Measurements from ENCODE around the gene UBE4A.

UBE4A gene

DNA sequence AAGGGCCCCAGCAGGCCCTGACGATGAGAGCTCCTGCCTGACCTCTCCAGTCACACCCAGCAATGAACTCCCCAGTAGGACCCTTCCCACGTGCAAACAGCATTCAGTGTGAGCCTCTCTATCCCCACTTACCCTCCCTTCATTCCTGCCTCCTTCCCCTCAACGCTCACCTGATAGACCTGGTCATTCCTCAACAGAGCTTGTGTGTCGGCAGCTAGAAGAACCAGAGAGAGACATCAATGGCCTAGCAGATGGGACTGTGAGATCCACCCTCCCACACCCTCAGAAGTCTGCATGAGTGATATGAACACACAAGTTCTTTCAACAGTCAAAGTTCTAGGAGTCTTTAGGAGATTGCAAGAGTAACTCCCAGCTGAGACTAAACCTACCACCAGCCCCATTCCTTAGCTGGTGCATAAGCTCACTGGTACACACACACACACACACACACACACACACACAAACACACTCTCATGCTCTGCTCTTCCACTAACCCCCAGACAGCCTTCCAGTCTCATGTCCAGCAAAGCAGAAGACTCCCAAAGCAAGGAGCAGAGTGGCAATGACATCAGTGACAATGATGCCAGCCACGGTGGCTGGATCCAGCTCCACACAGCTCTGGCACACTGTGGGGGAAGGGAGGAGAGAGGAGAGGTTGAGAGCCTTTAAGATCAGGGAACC is 20.0 kb upstream of the UBE4A start:
- DNase-seq (ENCODE audit: low read depth): no peak
- no peak overlapping the region for H3K4me3 ChIP-seq (ENCODE audit: low read depth, low read length)

DNA sequence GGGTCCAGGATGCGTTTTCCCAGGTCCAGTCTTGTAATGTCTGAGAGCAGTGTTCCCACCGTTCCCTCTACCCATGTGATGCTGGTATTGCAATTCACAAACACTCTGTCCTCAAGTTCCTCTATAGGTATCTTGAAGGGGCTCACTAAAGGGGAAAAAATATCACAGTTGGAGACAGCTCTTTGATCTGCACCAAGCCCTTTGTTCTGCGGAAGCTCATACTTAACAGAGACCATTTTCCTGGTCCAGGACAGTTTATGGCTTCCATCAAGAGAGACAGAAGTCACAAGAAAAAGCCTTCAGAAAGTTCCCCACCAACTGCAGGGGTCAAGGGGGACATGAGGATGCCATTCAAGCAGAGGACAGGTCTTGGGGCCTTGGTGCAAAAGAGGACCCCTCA is 19.0 kb upstream of the UBE4A start:
- H3K4me3 ChIP-seq (ENCODE audit: low read depth, low read length): no peak overlapping the region
- no peak for DNase-seq (ENCODE audit: low read depth)

DNA sequence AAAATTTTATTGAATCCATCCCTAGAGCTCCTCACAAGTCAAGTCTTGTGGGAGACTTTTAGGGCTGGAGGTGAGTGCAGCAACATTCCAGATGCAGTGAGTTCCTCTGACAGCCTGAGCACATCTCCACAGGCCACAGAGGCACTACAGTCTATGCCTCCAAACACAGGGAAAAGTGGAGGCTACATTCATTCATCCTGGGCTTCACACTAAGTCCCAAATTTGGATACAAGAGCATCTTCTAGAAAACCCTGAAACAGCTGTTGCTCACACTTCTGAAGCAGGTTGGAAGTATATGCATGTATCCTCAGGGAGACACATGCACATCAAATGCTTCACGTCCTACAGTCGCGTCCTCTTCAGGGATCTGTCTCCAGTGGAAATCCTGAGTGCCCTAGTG is 18.1 kb upstream of the UBE4A start:
- H3K4me3 ChIP-seq (ENCODE audit: low read depth, low read length): no peak overlapping the region
- no peak for DNase-seq (ENCODE audit: low read depth)

DNA sequence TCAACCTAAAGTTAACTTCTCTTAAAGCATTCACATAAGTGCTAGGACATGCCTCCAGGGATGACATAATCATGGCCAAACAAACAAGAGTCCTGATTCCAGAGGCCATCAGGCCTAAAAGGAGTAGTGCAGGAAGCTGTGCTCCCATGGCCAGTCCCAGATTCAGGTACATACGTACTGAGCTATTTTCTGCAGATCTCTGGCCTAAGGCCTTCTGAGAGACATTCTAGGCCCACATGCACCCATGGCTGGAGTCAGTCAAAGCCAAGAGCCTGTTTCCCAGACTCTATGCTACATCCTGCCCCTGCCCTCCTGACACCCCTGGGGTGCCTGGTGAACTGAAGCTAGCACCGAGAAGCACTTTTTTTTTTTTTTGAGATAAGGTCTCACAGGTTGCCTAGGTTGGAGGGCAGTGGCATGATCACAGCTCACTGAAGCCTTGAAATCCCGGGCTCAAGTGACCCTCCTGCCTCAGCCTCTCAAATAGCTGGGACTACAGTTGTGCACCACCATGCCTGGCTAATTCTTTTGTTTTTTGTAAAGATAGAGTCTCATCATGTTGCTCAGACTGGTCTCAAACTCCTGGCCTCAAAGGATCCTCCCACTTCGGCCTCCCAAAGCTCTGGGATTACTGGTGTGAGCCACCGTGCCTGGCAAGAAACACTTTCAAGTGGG is 17.4 kb upstream of the UBE4A start:
- no peak for DNase-seq (ENCODE audit: low read depth)
- H3K4me3 ChIP-seq (ENCODE audit: low read depth, low read length): no peak overlapping the region

DNA sequence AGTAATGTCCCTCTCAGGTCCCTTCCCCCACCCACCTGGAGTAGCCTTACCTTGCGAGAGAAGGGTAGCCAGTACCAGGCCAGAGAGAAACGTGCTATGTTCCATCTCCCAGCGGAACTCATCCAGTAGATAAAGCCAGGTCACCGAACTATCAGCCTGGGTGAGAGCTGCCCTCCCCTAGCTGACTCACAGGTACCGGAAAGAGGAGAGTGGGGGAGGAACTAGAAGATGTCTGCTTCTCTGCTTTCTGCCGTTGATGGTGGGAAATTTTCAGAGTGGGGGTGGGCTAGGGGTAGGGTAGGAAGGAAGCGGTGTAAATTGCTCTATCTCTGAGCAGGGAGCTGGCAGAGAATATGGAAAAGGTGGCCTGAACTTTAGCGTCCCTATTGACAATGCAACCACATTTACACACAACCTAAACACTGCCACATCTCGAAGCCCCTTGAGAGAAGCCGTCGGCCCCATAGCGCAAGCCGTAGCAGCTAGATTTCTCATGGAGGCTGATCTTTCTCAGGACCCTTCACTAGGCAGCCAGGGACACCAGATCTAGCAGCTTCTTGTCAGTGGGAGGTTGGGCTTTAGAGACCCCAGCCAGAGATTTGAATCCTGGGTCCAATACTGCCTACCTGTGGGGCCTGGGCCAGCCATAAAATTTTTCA is 16.8 kb upstream of the UBE4A start, which contains the start of gene CD3D:
TSS of gene CD3D (minus strand) at position 203 of the 659 bp plus-strand sequence. CDS start at position 105, 98 bp downstream.
- DNase-seq (ENCODE audit: low read depth): no peak
- H3K4me3 ChIP-seq (ENCODE audit: low read depth, low read length): no peak within 1 kb of the TSS

DNA sequence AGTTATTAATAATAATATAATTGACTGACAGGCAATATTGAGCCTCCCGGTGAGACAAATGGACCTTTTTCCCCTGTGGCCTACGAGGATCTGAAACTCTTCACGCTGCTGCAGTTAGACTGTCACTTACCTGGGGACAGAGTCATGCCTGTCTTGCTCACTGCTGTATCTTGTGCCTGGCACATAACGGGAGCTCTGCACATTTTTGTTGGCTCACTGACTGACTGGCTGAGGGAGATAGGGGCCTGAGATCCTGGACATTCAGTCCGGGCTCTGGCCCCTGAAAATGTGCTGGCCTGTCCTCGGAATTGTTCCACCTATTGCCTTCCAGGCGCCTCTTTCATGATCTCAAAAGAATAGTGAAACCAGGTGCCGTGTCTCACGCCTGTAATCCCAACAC is 16.2 kb upstream of the UBE4A start:
- DNase-seq (ENCODE audit: low read depth): no peak
- H3K4me3 ChIP-seq (ENCODE audit: low read depth, low read length): no peak overlapping the region

DNA sequence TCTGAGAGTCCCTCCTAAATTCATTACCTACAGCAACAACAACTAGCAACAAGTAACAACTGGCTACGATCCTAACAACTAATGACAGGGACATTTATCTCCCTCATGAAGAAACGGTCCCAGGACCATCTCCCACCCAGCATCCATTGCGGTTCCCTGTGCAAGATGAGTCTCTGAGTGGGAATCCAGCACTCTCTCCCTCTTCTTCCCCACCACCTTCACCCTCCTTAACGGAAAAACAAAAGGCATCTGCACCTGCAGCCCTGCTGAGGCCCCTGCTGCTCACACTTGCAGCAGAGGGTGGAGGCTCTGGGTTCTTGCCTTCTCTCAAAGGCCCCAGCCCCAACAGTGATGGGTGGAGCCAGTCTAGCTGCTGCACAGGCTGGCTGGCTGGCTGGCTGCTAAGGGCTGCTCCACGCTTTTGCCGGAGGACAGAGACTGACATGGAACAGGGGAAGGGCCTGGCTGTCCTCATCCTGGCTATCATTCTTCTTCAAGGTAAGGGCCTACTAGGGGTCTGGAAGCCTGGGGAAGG is 15.4 kb upstream of the UBE4A start, which contains the start of gene CD3G:
TSS of gene CD3G (plus strand) at position 364 of the 535 bp plus-strand sequence. CDS start at position 444, 80 bp downstream.
- DNase-seq (ENCODE audit: low read depth): no peak
- H3K4me3 ChIP-seq (ENCODE audit: low read depth, low read length): no peak within 1 kb of the TSS

DNA sequence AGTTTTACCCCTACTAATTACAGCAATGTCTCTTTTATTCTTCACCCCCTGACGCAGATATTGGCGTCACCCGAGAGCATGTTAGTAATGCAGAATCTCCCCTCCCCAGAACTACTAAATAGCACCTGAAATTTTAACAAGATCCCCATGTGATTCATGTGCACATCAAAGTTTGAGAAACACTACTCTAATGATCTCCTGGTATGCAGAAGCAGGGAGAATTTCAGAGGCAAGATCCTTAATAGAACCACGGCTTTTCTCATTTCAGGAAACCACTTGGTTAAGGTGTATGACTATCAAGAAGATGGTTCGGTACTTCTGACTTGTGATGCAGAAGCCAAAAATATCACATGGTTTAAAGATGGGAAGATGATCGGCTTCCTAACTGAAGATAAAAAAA is 9.9 kb upstream of the UBE4A start:
- no peak for DNase-seq (ENCODE audit: low read depth)
- H3K4me3 ChIP-seq (ENCODE audit: low read depth, low read length): no peak overlapping the region

DNA sequence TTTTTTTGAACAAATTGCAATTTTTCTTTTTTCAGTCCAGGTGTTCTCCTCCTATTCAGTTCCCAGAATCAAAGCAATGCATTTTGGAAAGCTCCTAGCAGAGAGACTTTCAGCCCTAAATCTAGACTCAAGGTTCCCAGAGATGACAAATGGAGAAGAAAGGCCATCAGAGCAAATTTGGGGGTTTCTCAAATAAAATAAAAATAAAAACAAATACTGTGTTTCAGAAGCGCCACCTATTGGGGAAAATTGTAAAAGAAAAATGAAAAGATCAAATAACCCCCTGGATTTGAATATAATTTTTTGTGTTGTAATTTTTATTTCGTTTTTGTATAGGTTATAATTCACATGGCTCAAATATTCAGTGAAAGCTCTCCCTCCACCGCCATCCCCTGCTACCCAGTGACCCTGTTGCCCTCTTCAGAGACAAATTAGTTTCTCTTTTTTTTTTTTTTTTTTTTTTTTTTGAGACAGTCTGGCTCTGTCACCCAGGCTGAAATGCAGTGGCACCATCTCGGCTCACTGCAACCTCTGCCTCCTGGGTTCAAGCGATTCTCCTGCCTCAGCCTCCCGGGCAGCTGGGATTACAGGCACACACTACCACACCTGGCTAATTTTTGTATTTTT is 6.2 kb upstream of the UBE4A start:
- DNase-seq (ENCODE audit: low read depth): no peak
- H3K4me3 ChIP-seq (ENCODE audit: low read depth, low read length): no peak overlapping the region

DNA sequence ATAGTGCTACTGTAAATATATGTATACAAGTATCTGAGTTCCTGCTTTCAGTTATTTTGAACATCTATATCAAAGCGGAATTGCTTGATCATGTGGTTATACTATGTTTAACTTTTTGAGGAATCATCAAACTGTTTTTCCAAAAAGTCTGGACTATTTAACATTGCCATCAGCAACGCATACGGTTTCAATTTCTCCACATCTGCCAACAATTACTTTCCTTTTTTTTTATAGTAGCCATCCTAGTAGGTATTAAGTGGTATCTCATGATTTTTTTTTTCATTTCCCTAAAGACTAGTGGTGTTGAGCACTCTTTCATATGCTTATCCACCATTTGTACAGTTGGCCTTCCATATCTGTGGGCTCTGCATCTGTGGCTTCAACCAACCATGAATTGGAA is 1.3 kb upstream of the UBE4A start:
- DNase-seq (ENCODE audit: low read depth): no peak
- H3K4me3 ChIP-seq (ENCODE audit: low read depth, low read length): no peak overlapping the region

DNA sequence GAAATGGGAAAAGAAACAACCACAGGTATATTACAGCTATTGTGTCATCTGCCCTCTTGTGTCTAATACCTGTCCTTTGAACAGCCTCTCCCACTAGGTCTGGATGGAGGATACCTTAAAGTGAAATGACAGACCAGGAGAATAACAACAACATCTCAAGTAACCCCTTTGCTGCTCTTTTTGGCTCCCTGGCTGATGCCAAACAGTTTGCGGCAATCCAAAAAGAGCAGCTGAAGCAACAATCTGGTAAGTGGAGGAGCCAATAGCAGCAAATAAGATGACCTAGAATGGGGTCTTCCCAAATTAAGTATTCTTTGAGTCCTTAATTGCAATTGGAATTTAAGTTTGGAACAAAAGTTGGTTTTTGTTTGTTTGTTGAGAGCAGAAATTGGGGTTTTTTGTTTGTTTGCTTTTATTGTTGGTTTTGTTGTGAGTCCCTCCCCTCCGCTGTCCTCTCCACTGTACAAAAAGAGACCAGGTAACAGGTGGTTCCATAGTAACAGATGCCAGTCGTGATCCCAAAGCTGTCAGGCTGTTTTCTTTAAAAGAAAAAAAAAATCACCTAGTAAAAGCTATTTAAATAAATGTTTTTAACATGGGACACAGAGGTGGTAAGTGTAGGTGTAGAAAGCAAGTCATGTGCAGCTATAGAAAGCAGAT is 5.7 kb downstream of the UBE4A start:
- H3K4me3 ChIP-seq (ENCODE audit: low read depth, low read length): no peak overlapping the region
- DNase-seq (ENCODE audit: low read depth): no peak

DNA sequence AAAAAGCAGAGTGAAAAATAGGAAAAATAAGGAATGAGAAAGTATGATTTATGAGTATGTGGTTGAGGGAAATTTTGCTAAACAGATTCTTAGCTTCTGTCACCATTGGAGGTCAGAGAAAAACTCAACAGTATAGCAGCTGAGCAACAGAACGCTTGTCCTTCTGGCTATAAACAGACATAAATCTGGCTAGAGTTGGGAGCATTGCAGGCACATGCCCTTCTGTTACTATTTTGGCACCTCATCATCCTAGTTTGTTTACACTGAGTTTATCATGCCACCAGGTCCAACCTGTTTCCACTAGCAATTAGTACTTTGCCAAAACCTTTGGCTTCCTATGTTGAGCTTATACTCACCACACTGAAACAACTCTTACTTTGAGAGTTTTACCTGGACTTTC is 6.9 kb downstream of the UBE4A start:
- no peak for DNase-seq (ENCODE audit: low read depth)
- H3K4me3 ChIP-seq (ENCODE audit: low read depth, low read length): no peak overlapping the region

DNA sequence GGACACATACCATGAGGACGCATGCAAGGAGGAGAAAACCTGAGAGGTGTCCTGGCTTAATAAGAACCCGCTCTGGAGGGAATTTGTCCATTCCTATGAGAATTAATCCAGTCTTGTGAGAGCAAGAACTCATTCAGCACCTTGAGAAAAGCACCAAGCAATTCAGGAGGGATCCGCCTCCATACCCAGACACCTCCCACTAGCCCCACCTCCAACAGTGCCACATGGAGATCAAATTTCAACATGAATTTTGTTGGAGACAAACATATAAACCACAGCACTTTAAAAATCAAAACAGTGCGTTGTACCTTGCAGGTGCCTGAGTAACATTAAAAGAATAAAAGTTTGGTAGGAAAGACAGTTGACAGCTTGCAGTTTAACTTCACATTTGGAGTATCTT is 11.4 kb downstream of the UBE4A start:
- H3K4me3 ChIP-seq (ENCODE audit: low read depth, low read length): no peak overlapping the region
- no peak for DNase-seq (ENCODE audit: low read depth)

DNA sequence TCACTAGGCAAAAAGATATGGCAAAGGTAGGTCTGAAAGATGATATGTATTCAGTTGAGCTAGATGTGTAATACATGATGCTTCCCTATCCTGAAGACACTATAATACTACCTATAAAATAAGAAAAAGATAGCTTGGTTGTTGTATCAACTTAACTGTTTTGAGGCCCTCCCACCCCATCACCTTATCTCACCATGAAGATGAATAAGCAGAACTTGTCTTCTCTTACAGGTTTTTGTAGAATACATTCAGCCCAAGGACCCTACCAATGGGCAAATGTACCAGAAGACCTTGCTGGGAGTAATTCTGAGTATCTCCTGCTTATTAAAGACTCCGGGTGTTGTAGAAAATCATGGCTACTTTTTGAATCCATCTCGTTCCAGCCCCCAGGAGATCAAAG is 13.9 kb downstream of the UBE4A start:
- H3K4me3 ChIP-seq (ENCODE audit: low read depth, low read length): no peak overlapping the region
- no peak for DNase-seq (ENCODE audit: low read depth)

DNA sequence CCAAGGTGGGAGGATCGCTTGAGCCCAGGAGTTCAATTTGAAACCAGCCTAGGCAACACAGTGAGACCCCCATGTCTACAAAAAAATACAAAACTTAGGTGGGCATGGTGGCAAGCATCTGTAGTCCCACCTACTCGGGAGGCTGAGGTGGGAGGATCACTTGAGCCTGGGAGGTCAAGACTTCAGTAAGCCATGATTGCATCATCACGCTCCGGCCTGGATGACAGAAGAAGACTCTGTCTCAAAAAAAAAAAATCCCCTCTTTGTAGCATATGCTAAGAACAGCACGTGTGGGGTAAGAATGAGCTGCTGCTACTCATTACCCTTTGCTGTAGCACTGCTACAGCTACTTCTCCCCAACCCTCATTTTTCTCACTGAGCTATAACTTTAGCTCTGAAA is 14.5 kb downstream of the UBE4A start:
- no peak for DNase-seq (ENCODE audit: low read depth)
- H3K4me3 ChIP-seq (ENCODE audit: low read depth, low read length): no peak overlapping the region

DNA sequence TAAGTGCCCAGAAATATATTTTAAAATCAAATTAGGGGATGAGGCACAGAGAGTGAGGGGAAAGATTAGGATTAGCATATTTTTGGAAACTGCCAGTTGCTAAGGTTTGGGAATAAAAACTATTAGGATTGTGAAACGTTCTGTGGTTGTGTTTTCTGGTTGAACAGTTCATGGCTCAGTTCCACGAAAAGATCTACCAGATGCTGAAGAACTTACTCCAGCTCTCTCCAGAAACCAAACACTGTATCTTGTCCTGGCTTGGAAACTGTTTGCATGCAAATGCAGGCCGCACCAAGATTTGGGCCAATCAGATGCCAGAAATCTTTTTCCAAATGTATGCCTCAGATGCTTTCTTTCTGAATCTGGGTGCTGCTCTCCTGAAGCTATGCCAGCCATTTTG is 15.3 kb downstream of the UBE4A start:
- no peak for DNase-seq (ENCODE audit: low read depth)
- no peak overlapping the region for H3K4me3 ChIP-seq (ENCODE audit: low read depth, low read length)

DNA sequence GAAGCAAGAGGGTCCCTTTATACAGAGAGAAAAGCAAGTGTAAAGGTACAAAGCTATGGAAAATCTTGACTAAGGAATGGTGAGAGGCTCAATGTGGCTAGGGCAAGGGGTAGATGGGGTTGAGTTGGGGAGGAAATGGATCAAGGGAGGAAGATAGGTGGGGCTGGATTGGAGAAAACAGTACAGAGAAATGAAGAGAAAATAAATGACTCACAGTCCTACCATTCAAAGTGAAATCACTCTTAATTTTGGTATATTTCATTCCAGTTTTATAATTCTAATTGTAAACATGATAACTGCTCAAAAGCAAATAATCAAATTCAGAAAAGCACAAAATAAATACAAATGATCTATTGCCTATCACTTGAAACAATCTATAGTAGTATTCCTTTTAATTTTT is 16.6 kb downstream of the UBE4A start:
- no peak for DNase-seq (ENCODE audit: low read depth)
- H3K4me3 ChIP-seq (ENCODE audit: low read depth, low read length): no peak overlapping the region

DNA sequence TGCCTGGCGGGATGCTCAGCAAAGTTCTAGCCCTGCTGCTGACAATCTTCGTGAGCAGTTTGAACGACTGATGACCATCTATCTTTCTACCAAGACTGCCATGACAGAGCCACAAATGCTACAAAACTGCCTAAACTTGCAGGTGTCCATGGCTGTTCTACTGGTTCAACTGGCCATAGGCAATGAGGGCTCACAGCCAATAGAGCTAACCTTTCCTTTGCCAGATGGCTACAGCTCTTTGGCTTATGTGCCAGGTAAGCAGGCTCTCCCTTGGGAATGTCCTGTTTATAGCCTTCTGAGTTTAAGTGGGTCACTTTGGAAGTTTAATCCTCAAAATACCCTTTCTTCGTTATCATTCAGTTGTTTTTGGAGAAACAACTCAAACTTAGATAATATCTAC is 20.1 kb downstream of the UBE4A start:
- no peak for DNase-seq (ENCODE audit: low read depth)
- H3K4me3 ChIP-seq (ENCODE audit: low read depth, low read length): no peak overlapping the region

DNA sequence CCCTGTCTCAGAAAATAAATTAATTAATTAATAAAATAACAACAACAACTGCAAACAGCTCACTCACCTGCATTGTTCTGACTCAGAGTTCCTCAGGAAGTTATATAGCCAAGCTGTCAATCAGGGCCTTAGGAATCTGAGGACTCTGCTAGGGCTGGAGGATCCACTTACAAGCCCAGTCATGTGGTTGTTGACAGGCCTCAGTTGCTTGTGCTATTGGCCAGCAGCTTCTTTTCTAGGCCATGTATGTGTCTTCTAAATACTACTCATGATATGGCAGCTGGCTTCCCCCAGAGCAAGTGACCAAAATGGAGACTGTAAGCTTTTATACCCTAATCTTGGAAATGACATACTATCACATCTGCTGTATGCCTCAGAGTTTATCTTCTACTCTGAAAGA is 21.2 kb downstream of the UBE4A start:
- DNase-seq (ENCODE audit: low read depth): no peak
- no peak overlapping the region for H3K4me3 ChIP-seq (ENCODE audit: low read depth, low read length)

DNA sequence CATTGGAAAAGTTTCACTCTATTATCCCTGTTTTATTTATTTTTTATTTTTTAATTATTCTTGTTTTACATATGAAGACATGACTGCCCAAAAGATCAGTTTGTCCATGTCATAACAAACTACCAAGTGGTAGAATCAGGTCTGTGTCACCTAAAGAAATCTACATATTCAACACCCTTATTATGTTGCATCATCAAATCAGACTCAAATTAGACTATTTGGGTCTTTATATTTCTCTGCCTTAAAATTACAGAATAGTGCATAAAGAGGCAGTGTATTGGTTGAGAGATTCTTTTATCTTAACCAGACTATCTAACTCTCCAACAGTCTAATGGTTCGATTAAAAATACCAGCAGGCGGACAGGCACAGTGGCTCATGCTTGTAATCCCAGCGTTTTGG is 23.6 kb downstream of the UBE4A start:
- DNase-seq (ENCODE audit: low read depth): no peak
- H3K4me3 ChIP-seq (ENCODE audit: low read depth, low read length): no peak overlapping the region
